Cardiac muscle cell (in vitro differentiated cells and primary cell): Measurements from ENCODE around the gene TTLL8. TPM values are rescaled to one million over a fixed set of nuclear protein-coding genes. Genes with fewer than 3 reads are reported as not detected.
A peak's percentile ranks its signal among the peaks of the same experiment; 100 is the strongest.
"Not testable (repeated sequence)": the region's sequence is repeated elsewhere in the genome, so short reads cannot be mapped to it uniquely, and the experiment has no call there.

Experiments
- DNase-seq, 2 donors: peaks; one replicate each; pipeline versions ENCODE4 v3.0.0 to v3.0.0-alpha.2; 2010 to 2017; ENCODE audit warnings: low read depth in 1 of 2, low spot score in 1 of 2
- H3K27ac ChIP-seq: fragments of 200-600 bp; sonication (generic); 2 replicates; pipeline ENCODE4 v1.5.1; 2016
- H3K27me3 ChIP-seq: fragments of 200-600 bp; sonication (generic); 2 replicates; pipeline ENCODE4 v1.6.0; 2016; ENCODE audit warnings: control low read depth
- H3K36me3 ChIP-seq: fragments of 200-600 bp; sonication (generic); 2 replicates; pipeline ENCODE4 v1.5.1; 2016; ENCODE audit warnings: control low read depth
- H3K4me1 ChIP-seq: fragments of 200-600 bp; sonication (generic); 2 replicates; pipeline ENCODE4 v1.8.1; 2017; ENCODE audit warnings: low read depth, mild to moderate bottlenecking, mixed run types
- H3K4me3 ChIP-seq: fragments of 200-600 bp; sonication (generic); 2 replicates; pipeline ENCODE4 v1.5.1; 2016; ENCODE audit warnings: mild to moderate bottlenecking
- H3K9me3 ChIP-seq: fragments of 200-600 bp; sonication (generic); 2 replicates; pipeline ENCODE4 v1.5.1; 2017; ENCODE audit warnings: low read depth, mild to moderate bottlenecking, control low read depth
- polyA plus RNA-seq: library from polyadenylated mRNA; unstranded; fragments of >200 nt; fragmentation: Nextera tagmentation; extraction: Ambion mirVana; gene quantifications from 2 replicates; pipeline ENCODE4 v1.2.1, GENCODE V29; 2016
- total RNA-seq: library from RNA; depleted of rRNA; stranded (reverse); fragments of >200 nt; gene quantifications from 2 replicates; pipeline ENCODE4 v1.2.3, GENCODE V29; 2016
- TF ChIP-seq, protein P1 (sequence below): IDR thresholded peaks from 2 replicates; pipeline ENCODE4 v1.5.1; 2012; ENCODE audit warnings: low read depth, mild to moderate bottlenecking, low read length

Gene TTLL8
- total and polyA plus RNA-seq, 2 experiments from 2014 or later = not detected

- TF ChIP-seq, protein P1, sequence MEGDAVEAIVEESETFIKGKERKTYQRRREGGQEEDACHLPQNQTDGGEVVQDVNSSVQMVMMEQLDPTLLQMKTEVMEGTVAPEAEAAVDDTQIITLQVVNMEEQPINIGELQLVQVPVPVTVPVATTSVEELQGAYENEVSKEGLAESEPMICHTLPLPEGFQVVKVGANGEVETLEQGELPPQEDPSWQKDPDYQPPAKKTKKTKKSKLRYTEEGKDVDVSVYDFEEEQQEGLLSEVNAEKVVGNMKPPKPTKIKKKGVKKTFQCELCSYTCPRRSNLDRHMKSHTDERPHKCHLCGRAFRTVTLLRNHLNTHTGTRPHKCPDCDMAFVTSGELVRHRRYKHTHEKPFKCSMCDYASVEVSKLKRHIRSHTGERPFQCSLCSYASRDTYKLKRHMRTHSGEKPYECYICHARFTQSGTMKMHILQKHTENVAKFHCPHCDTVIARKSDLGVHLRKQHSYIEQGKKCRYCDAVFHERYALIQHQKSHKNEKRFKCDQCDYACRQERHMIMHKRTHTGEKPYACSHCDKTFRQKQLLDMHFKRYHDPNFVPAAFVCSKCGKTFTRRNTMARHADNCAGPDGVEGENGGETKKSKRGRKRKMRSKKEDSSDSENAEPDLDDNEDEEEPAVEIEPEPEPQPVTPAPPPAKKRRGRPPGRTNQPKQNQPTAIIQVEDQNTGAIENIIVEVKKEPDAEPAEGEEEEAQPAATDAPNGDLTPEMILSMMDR = no peak
- no peaks in the 10 kb centered on the region for H3K4me1 ChIP-seq
- H3K4me3 ChIP-seq = no peak overlapping the region
- DNase-seq = no peak
- no peak overlapping the region for H3K27ac ChIP-seq
- H3K27me3 ChIP-seq = no peaks in the 10 kb centered on the region
- H3K9me3 ChIP-seq = no peaks in the 10 kb centered on the region
- no peaks in the 10 kb centered on the region for H3K36me3 ChIP-seq
These were observed 63.6 kb downstream of the TTLL8 start for GRCh38 chr22:49994361-49995040.

- H3K36me3 ChIP-seq = no peaks in the 10 kb centered on the region
- H3K4me3 ChIP-seq = no peak overlapping the region
- no peaks in the 10 kb centered on the region for H3K27me3 ChIP-seq
- no peaks in the 10 kb centered on the region for H3K9me3 ChIP-seq
- TF ChIP-seq, protein P1 = no peak
- no peak for DNase-seq
- H3K27ac ChIP-seq = no peak overlapping the region
- H3K4me1 ChIP-seq = no peaks in the 10 kb centered on the region
These were observed 64.3 kb downstream of the TTLL8 start for GRCh38 chr22:49993649-49994360.

DNA sequence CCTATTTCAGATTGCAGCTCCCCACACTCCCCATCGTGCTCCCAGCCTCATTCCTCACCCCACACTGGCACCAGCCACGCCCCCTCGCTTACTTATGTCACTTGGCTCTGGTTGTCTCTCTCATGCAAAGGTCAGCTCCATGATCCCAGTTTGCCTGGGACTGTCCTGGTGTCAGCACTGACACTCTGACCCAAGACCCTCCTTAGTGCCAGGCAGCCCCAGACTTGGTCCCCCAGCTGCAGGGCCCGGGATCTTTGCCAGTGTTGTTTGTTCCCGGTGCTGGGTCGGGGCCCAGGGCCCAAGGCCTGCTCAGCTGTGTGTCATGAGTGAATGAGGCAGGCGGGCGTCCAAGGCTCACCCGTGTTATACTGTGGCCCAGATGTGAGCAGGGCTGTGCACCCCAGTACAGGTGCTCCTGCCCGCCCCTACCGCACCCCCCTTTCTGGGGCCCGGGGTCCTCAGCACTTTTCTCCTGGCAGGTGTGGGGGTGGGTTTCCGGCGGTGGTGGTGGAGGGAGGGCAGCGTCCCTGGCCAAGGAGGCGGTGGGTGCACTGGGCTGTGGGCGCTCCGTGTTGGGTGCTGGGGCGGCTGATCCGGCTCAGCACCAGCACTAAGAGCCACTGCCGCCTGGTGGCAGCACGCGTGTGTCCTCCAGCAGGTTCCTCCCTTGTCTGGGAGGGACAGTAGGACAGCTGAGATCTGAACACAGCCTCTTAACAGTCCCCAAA is 65.0 kb downstream of the TTLL8 start:
- Histone ChIP-seq H3K27ac (no peak overlapping the region), H3K9me3 (no peaks in the 10 kb centered on the region), H3K4me3 (no peak overlapping the region), H3K36me3 (no peaks in the 10 kb centered on the region), H3K4me1 (no peaks in the 10 kb centered on the region), H3K27me3 (no peaks in the 10 kb centered on the region)
- TF ChIP-seq, protein P1 = peak; percentile 73
- peak; percentile 60 to 78 for DNase-seq

- Histone ChIP-seq H3K27ac (no peak overlapping the region), H3K27me3 (no peaks in the 10 kb centered on the region), H3K9me3 (no peaks in the 10 kb centered on the region), H3K4me1 (no peaks in the 10 kb centered on the region), H3K36me3 (no peaks in the 10 kb centered on the region), H3K4me3 (no peak overlapping the region)
- TF ChIP-seq, protein P1 = no peak
- DNase-seq = no peak
These were observed 66.1 kb downstream of the TTLL8 start for GRCh38 chr22:49991907-49992533.

DNA sequence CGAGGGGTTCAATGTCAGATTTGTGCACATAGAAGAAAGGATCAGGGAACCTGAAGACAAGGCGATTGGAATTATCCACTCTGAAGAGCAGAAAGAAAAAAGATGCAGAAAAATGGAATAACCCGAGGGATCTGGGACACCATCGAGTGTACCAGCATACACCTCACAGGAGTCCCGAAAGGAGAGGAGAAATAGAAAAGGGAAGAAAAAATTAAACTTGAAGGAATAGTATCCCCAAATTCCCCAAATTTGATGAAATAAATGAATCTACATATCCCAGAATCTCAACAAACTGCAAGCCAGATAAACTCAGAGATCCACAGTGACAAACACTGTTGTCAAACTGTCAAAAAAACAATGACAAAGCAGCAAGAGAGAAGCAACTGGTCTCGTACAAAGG is 66.9 kb downstream of the TTLL8 start:
- Histone ChIP-seq H3K4me3 (no peak overlapping the region), H3K36me3 (no peaks in the 10 kb centered on the region), H3K9me3 (no peaks in the 10 kb centered on the region), H3K27me3 (peaks cover 4% of the 10 kb centered on the region), H3K4me1 (no peaks in the 10 kb centered on the region), H3K27ac (no peak overlapping the region)
- TF ChIP-seq, protein P1 = no peak
- no peak for DNase-seq

DNA sequence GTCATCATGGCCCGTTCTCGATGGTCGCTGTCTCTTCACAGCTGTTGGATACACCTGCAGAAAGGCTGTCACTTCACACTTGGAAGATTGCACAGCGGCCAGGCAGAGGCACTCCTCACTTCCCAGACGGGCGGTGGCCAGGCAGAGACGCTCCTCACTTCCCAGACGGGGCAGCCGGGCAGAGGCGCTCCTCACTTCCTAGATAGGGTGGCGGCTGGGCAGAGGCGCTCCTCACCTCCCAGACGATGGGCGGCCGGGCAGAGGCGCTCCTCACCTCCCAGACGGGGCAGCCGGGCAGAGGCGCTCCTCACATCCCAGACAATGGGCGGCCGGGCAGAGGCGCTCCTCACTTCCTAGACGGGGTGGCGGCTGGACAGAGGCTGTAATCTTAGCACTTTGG is 68.3 kb downstream of the TTLL8 start:
- peaks cover 12% of the 10 kb centered on the region for H3K27me3 ChIP-seq
- DNase-seq, H3K36me3 ChIP-seq, H3K9me3 ChIP-seq, H3K27ac ChIP-seq, H3K4me3 ChIP-seq, H3K4me1 ChIP-seq: not testable (repeated sequence)
